HG03045 (cell line): ENCODE results near the gene DUSP12.
A peak's percentile ranks its signal among the peaks of the same experiment; 100 is the strongest.
"Not testable (repeated sequence)": the region's sequence is repeated elsewhere in the genome, so short reads cannot be mapped to it uniquely, and the experiment has no call there.

Experiments used
- ATAC-seq: cut with Tn5 transposase; IDR thresholded peaks from one replicate; pipeline ENCODE4 v1.9.1; 2021; ENCODE audit warnings: mild to moderate bottlenecking, moderate library complexity; ENCODE audit not compliant: unreplicated experiment

The DUSP12 gene

GRCh38 chr1:161749509-161750407, at the start of gene DUSP12:
DUSP12 (plus strand) TSS chr1:161749786; CDS start chr1:161749802, 16 bp downstream.
- peak; percentile 96 for ATAC-seq

DNA sequence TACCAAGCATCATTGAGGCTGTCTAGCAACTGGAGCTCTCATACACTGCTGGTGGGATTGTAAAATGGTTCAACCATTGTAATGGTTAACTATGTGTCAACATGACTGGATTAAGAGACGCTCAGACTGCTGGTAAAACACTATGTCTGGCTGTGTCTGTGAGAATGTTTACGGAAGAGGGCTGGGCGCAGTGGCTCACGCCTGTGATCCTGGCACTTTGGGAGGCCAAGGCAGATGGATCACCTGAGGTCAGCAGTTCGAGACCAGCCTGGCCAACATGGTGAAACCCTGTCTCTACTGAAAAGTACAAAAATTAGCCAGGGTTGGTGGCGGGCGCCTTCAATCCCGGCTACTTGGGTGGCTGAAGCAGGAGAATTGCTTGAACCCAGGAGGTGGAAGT, 47.3 kb upstream of the DUSP12 start:
- no peak for ATAC-seq

GRCh38 chr1:161705537-161705936, 44.0 kb upstream of the DUSP12 start:
- no peak for ATAC-seq

GRCh38 chr1:161706113-161706481, 43.5 kb upstream of the DUSP12 start:
- ATAC-seq = no peak

GRCh38 chr1:161706482-161707347, 42.9 kb upstream of the DUSP12 start, which contains the start of gene FCRLA:
FCRLA (plus strand) TSS chr1:161707229; CDS start chr1:161707265, 36 bp downstream.
- ATAC-seq = peak; percentile 66

DNA sequence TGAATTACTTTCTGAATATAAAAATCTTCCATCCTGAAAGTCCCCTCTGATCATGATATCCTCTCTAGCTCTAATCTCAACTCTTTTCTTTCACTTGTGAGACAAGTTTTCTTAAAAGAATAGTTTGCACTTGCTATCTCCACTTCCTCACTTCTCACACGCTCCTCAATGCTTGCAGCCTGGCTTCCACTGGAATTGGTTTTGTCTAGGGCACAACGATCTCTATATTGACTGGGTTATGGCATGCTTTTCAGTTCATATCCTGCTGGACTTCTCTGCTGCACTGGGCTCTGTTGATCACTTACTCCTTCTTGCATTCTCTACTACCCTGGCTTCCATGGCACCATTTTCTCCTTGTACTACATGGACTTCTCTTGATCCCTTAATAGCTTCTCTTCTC, 42.1 kb upstream of the DUSP12 start:
- no peak for ATAC-seq

DNA sequence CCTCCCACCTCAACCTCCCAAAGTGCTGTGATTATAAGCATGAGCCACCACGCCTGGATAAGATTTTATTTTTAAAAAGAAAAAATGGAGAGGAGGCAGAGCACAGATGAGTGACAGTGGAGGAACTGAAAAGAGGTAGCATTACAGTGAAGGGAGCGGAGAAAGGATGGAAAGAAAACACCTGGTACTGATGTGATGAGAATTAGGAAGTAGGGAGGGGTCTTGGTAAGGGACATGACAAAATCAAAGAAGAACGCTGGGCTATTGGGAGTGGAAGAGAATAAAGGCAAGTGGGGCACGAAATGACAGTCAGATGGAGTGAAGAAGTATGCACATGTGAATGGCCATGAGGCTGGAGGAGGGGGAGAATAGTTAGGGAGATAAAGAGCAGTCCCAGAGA, 40.2 kb upstream of the DUSP12 start:
- ATAC-seq = no peak

DNA sequence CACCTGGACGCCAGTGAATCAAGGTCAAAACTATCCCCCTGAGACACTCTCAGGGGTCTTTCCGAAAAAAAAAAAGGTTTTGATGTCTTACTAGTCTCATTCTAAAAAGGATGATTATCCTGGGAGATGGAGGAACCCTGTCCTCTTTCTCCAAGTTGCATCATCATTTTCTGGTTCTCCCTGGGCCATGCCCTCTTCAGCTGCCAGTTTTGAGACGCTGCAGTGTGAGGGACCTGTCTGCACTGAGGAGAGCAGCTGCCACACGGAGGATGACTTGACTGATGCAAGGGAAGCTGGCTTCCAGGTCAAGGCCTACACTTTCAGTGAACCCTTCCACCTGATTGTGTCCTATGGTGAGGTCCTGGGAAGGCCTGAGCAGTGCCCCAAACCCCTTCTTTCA, 39.0 kb upstream of the DUSP12 start:
- ATAC-seq = no peak

DNA sequence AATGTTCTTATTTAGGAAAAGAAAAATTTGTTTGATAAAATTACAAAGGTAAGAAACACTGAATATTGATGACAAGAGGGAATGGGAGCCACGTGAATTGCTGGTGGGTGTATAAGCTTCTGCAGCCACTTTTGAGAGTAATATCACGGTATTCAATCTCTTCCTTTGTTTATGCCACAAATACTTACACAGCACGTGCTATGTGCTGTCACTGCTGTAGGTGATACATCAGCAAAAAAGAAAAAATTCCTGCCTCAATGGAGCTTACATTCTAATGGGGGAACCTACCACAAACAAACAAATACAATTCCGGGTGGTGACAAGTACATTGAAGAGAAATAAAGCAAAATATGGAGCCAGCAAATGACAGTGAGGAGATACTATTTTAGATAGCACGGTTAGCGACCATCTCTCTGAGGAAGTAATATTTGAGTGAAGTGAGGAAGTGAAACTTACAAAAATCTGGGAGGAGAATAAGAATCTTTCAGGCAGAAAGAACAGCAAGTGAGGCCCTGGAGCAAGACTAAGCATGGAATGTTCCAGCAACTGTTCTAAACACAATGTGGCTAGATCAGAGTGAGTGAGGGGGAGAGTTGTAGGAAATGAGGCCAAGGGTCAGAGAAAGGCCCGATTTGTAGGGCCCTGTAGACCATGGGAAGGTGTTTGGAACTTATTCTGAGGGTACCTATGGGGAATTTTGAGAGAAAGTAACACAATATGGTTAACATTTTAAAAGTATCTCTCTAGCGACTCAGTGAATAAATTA, 30.8 kb upstream of the DUSP12 start:
- ATAC-seq = no peak

GRCh38 chr1:161719325-161719611, 30.3 kb upstream of the DUSP12 start:
- no peak for ATAC-seq

DNA sequence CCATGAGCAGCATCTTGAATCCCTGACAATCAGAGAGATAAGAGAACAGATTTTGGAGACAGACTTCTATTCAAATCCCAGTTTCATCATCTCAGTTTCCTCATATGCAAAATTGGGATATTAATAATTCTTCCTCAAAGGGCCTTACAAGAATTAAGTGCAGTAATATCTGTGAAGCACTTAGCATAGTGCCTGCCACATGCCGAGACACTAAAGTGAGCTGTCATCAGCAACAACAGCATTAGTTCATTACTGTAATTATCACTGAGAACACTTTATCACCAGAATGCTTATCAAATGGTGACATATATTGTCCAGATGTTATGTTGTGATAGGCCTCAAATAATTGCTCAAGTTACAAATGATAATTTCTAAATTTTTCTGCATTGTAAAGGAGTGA, 29.2 kb upstream of the DUSP12 start:
- ATAC-seq = no peak

DNA sequence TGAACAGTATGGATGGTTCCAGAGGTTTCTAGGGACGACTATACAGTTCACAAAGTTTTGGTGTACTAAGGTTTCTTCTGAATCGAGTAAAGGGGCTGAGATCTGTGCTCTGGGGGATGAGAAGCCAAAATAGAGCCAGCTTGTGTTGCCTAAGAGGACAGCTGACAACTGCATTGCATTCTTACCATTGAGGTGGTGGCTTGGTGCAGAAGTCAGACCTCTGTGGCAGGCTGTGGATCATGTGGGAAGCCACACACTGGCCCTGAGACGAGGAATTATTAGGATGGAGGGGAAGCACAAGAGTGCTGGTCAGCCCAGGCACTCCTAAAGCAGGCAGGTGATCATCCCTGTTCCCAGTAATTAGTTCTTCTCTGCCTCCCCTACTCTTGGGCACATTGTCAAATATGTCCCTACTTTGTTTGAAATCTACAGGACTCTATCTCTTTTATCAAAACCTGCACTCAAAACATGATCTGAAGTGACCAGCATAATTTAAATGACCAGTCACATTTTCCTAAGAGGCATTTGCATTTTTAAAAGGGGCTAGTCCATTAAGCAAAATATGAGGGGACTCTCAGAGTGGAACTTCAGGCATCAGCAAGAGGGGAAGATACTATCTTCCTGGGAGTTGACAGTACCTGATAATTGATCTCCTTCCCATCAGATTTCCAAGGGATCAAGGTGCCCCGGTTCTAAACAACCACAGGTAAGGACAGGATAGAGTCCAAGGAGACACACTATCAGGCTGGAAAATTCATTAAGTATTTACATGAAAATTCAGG, 28.4 kb upstream of the DUSP12 start, which contains the start of gene FCRLB:
Gene FCRLB, plus strand, starts transcription at position 589 of the 782 bp plus-strand sequence. CDS start 1,129 bp downstream, outside the sequence.
- ATAC-seq = no peak

DNA sequence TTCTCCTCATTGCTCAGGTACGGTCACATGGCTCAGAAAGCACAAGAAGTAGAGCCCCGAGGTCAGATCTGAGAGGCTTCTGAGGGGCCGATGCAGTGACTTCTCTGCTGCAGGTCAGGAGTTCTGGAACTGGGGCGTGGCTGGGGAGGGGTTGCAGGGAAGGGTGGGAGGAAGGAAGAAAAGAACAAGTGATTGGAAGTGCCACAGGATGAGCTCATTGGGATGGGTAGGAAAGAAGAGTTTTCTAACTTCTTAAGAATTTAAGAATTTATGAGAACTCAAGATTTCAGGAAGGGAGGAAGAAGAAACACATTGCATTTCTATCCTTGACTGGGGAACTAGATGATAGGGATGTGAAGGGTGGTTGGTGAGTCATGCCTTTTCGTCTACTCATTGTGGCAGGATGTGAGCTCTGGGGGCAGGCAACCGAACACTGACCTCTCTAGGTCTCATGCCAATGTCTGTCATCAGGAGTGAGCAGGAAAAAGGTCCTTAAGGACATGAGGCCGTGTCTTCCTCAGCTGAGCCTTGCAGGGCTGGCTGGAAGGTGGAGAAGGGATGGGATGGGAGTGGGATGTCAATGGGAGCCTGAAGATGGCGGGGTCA, 27.7 kb upstream of the DUSP12 start:
- no peak for ATAC-seq

GRCh38 chr1:161722406-161722805, 27.2 kb upstream of the DUSP12 start:
- ATAC-seq = no peak

DNA sequence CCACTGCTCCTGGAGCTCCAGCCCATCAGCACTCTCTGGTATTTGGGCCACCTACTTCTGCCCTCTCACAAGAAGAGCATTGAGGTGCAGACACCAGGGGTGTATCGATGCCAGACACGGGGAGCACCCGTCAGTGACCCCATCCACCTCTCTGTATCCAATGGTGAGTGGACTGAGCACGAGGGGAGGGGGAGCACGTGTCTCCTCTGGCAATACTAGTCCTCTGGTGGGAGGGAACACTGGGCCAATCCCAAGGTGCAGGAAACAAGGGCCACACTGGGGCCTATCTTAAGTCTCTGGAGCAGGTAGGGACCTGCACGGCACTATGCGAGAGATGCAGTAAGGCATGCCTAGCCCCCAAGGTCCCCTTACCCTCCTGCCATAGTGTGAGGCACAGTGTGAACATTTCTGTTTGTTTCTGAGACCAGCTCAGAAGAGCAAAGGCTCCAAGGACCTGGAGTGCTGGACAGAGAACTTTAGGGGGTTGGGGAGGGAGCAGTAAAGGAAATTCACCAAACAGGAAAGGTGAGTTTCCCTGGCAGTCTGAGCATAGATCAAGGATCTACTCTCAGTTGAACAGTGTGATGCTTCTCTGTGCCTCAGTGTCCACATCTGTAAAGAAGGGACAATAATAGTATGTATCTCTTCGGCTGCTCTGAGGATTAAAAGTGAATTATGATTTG, 26.0 kb upstream of the DUSP12 start:
- ATAC-seq = no peak

DNA sequence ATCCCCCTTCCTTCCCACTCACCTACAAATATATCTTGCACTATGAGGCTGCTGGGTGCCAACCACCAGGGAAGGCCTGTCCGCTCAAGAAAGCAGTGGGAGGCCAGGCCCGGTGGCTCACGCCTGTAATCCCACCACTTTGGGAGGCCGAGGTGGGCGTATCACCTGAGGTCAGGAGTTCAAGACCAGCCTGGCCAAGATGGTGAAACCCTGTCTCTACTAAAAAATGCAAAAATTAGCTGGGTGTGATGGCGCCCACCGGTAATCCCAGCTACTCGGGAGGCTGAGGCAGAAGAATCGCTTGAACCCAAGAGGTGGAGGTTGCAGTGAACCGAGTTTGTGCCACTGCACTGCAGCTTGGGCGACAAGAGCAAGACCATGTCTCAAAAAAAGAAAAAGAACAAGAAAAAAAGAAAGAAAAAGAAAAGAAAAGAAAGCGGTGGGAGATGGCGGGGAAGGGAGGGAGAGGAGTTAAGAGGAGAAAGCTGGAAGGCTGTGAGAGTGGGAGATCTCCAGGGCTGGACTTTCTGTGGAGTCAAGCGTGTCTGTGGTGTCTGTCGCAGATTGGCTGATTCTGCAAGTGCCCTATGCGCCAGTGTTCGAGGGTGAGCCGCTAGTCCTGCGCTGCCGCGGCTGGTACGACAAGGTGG, 24.2 kb upstream of the DUSP12 start:
- not testable (repeated sequence) for ATAC-seq

DNA sequence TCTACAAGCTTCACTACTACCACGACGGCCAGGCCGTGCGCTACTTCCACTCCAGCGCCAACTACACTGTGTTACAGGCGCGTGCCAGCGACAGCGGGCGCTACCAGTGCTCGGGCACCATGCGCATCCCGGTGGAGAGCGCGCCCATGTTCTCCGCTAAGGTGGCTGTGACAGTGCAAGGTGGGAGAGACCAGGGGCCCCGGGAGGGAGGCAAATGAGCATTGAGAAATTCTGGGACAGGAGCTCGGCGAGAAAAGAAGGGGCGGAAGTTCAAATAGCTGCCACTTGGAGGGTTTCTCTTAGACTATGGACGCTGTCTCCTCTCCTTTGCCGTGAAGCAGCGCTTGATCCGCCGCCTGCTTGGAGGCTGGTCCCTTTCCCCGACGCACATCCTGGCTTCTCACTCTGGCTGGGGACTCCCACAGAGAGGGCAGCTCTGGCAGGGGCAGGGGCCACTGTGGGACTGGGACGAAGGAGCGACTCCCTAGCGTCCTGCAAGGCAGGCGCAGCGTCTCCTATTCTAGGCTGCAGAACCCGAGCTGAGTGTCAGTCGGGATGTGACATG, 23.6 kb upstream of the DUSP12 start:
- peak; percentile 27 for ATAC-seq

- peak; percentile 59 for ATAC-seq
These were observed 22.9 kb upstream of the DUSP12 start for GRCh38 chr1:161726473-161727255.
